HCT116 (cell line): Measurements from ENCODE around the gene PEX12.

Source experiments
- SIN3A ChIP-seq: IDR thresholded peaks from 2 replicates; pipeline ENCODE4 v1.6.1; 2012; ENCODE audit warnings: low read depth
- SP1 ChIP-seq: IDR thresholded peaks from 2 replicates; pipeline ENCODE4 v1.6.1; 2012; ENCODE audit warnings: low read depth
- SRF ChIP-seq: IDR thresholded peaks from 2 replicates; pipeline ENCODE4 v1.6.1; 2012; ENCODE audit warnings: low read depth
- TF ChIP-seq, protein P1 (sequence below), 3 experiments: fragments of 200-600 bp in 1 of 3; sonication (generic) in 1 of 3; IDR thresholded peaks in 2 of 3; conservative IDR thresholded peaks in 1 of 3; 2 replicates each; pipeline ENCODE4 v1.5.1; 2012 to 2017; ENCODE audit warnings: low read depth in 2 of 3, low read length in 2 of 3, antibody characterized with exemption in 1 of 3, borderline replicate concordance in 1 of 3, control low read depth in 1 of 3, mild to moderate bottlenecking in 1 of 3, mixed read lengths in 1 of 3, mixed run types in 1 of 3, moderate library complexity in 1 of 3; ENCODE audit not compliant: insufficient read depth in 1 of 3
- TF ChIP-seq, protein P2 (sequence below): IDR thresholded peaks from 2 replicates; pipeline ENCODE4 v1.6.1; 2012; ENCODE audit warnings: low read depth
- TF ChIP-seq, protein P3 (sequence below): IDR thresholded peaks from 2 replicates; pipeline ENCODE4 v1.6.1; 2012

DNA sequence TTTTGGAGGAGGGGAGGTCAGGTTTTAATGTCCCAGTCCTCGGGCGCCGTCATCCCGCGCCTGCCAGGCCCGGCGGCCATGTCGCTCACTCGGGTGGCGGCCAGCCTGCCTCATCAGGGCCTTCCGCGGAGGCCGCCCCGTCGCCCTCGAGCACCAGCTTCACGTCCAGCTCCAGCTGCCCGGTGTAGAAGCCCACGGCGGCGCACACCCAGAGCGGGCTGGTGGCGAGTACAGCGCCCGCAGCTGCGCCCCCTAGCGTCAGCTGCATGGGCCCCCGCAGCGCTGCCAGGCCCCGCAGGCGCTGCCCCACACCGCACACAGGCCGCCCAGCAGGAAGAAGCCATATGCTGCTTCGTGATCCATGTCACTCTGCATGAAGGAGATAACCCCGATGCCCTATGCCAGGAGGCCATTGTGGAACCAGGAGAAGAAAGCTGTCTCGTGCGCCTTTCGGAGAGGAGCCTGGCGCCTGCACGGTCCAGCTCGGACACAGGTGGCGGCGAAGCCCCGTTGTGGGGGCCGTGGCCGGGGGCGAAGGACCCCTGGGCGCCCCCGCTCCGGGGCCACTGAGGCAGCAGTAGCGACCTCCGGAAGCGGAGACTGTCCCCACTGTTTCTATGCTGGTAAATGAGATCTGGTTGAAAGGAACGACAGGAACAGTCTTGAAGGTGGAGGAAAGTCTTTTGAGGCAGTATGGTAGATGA, 18.3 kb upstream of the PEX12 start:
- no peak for TF ChIP-seq SIN3A
- TF ChIP-seq, protein P1, sequence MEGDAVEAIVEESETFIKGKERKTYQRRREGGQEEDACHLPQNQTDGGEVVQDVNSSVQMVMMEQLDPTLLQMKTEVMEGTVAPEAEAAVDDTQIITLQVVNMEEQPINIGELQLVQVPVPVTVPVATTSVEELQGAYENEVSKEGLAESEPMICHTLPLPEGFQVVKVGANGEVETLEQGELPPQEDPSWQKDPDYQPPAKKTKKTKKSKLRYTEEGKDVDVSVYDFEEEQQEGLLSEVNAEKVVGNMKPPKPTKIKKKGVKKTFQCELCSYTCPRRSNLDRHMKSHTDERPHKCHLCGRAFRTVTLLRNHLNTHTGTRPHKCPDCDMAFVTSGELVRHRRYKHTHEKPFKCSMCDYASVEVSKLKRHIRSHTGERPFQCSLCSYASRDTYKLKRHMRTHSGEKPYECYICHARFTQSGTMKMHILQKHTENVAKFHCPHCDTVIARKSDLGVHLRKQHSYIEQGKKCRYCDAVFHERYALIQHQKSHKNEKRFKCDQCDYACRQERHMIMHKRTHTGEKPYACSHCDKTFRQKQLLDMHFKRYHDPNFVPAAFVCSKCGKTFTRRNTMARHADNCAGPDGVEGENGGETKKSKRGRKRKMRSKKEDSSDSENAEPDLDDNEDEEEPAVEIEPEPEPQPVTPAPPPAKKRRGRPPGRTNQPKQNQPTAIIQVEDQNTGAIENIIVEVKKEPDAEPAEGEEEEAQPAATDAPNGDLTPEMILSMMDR (IDR thresholded peaks at IDR 0.05 in 2 of 3, conservative IDR thresholded peaks at IDR 0.05 in 1 of 3; ENCODE audit: borderline replicate concordance in 1 of 3, insufficient read depth in 1 of 3, low read depth in 2 of 3, low read length in 2 of 3), result 0 out of 6 replicates have a peak, but pooled peaks of 1 of the 3 experiments have one; percentile 5
- TF ChIP-seq, protein P2, sequence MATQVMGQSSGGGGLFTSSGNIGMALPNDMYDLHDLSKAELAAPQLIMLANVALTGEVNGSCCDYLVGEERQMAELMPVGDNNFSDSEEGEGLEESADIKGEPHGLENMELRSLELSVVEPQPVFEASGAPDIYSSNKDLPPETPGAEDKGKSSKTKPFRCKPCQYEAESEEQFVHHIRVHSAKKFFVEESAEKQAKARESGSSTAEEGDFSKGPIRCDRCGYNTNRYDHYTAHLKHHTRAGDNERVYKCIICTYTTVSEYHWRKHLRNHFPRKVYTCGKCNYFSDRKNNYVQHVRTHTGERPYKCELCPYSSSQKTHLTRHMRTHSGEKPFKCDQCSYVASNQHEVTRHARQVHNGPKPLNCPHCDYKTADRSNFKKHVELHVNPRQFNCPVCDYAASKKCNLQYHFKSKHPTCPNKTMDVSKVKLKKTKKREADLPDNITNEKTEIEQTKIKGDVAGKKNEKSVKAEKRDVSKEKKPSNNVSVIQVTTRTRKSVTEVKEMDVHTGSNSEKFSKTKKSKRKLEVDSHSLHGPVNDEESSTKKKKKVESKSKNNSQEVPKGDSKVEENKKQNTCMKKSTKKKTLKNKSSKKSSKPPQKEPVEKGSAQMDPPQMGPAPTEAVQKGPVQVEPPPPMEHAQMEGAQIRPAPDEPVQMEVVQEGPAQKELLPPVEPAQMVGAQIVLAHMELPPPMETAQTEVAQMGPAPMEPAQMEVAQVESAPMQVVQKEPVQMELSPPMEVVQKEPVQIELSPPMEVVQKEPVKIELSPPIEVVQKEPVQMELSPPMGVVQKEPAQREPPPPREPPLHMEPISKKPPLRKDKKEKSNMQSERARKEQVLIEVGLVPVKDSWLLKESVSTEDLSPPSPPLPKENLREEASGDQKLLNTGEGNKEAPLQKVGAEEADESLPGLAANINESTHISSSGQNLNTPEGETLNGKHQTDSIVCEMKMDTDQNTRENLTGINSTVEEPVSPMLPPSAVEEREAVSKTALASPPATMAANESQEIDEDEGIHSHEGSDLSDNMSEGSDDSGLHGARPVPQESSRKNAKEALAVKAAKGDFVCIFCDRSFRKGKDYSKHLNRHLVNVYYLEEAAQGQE, result no peak
- TF ChIP-seq, protein P3, sequence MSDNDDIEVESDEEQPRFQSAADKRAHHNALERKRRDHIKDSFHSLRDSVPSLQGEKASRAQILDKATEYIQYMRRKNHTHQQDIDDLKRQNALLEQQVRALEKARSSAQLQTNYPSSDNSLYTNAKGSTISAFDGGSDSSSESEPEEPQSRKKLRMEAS, result no peak
- TF ChIP-seq SP1, result no peak
- no peak for TF ChIP-seq SRF
